Measurements from ENCODE around the gene PBX4. TPM values are rescaled to one million over a fixed set of nuclear protein-coding genes. Genes with fewer than 3 reads are reported as not detected.

Gene PBX4
- total RNA-seq, 1 donor = 1.7 TPM

GRCh38 chr19:19563348-19563848, 55.1 kb downstream of the PBX4 start:
- no peak for DNase-seq (ENCODE audit: low read depth)
- TF ChIP-seq CTCF (IDR thresholded peaks at IDR 0.05; ENCODE audit: insufficient read depth, low read depth, low read length) = no peak
- no peak overlapping the region for H3K4me3 ChIP-seq (ENCODE audit: low read depth, low read length)

- H3K4me3 ChIP-seq (ENCODE audit: low read depth, low read length) = no peak overlapping the region
- no peak for TF ChIP-seq CTCF (IDR thresholded peaks at IDR 0.05; ENCODE audit: insufficient read depth, low read depth, low read length)
- no peak for DNase-seq (ENCODE audit: low read depth)
Measured at GRCh38 chr19:19562665-19563347, 55.7 kb downstream of the PBX4 start.

- TF ChIP-seq CTCF (IDR thresholded peaks at IDR 0.05; ENCODE audit: insufficient read depth, low read depth, low read length) = no peak
- H3K4me3 ChIP-seq (ENCODE audit: low read depth, low read length) = no peak overlapping the region
- no peak for DNase-seq (ENCODE audit: low read depth)
Measured at GRCh38 chr19:19561946-19562664, 56.4 kb downstream of the PBX4 start.

GRCh38 chr19:19559931-19560330, 58.6 kb downstream of the PBX4 start:
- no peak for DNase-seq (ENCODE audit: low read depth)
- H3K4me3 ChIP-seq (ENCODE audit: low read depth, low read length) = no peak overlapping the region
- TF ChIP-seq CTCF (IDR thresholded peaks at IDR 0.05; ENCODE audit: insufficient read depth, low read depth, low read length) = no peak

GRCh38 chr19:19558636-19559035, 59.9 kb downstream of the PBX4 start:
- H3K4me3 ChIP-seq (ENCODE audit: low read depth, low read length) = no peak overlapping the region
- TF ChIP-seq CTCF (IDR thresholded peaks at IDR 0.05; ENCODE audit: insufficient read depth, low read depth, low read length) = no peak
- no peak for DNase-seq (ENCODE audit: low read depth)

GRCh38 chr19:19558055-19558454, 60.4 kb downstream of the PBX4 start:
- DNase-seq (ENCODE audit: low read depth) = no peak
- no peak overlapping the region for H3K4me3 ChIP-seq (ENCODE audit: low read depth, low read length)
- no peak for TF ChIP-seq CTCF (IDR thresholded peaks at IDR 0.05; ENCODE audit: insufficient read depth, low read depth, low read length)

Data from fibroblast of villous mesenchyme (primary cell).